ENCODE data around the gene HCN2.
"Not testable (repeated sequence)": the region's sequence is repeated elsewhere in the genome, so short reads cannot be mapped to it uniquely, and the experiment has no call there.

Gene HCN2

GRCh38 chr19:585146-585545, 4.5 kb upstream of the HCN2 start:
- H3K27ac Mint-ChIP-seq; H3K9me3 Mint-ChIP-seq; ATAC-seq (ENCODE audit: low read depth): not testable (repeated sequence)

GRCh38 chr19:585551-586110, 4.0 kb upstream of the HCN2 start:
- ATAC-seq (ENCODE audit: low read depth), result no peak
- peaks cover 4% of the 10 kb centered on the region for H3K36me3 Mint-ChIP-seq
- H3K4me3 Mint-ChIP-seq, result no peak overlapping the region
- H3K27ac Mint-ChIP-seq, result no peak overlapping the region
- peaks cover 2% of the 10 kb centered on the region for H3K4me1 Mint-ChIP-seq
- DNase-seq (ENCODE audit: low spot score in 2 of 2), result no peak
- H3K27me3 Mint-ChIP-seq, result peaks cover 1% of the 10 kb centered on the region
- no peaks in the 10 kb centered on the region for H3K9me3 Mint-ChIP-seq

More at GRCh38 chr19:585146-585545, 4.5 kb upstream of the HCN2 start:
- H3K27me3 Mint-ChIP-seq; DNase-seq (ENCODE audit: low spot score in 2 of 2); H3K4me3 Mint-ChIP-seq; H3K36me3 Mint-ChIP-seq; H3K4me1 Mint-ChIP-seq: not testable (repeated sequence)

- no peaks in the 10 kb centered on the region for H3K9me3 Mint-ChIP-seq
- peaks cover 2% of the 10 kb centered on the region for H3K36me3 Mint-ChIP-seq
- ATAC-seq (ENCODE audit: low read depth) (peak; percentile 57), DNase-seq (ENCODE audit: low spot score in 2 of 2) (peak; percentile 43 to 57)
- peaks cover 2% of the 10 kb centered on the region for H3K4me1 Mint-ChIP-seq
- peaks cover 6% of the 10 kb centered on the region for H3K27me3 Mint-ChIP-seq
- H3K27ac Mint-ChIP-seq, result peak overlapping the region; percentile 14
- peak overlapping the region; percentile 29 for H3K4me3 Mint-ChIP-seq
Observed at GRCh38 chr19:588093-588740, 1.5 kb upstream of the HCN2 start.

- Mint-ChIP-seq H3K27ac (peak overlapping the region; percentile 14), H3K27me3 (peaks cover 4% of the 10 kb centered on the region), H3K36me3 (no peaks in the 10 kb centered on the region), H3K4me1 (peaks cover 2% of the 10 kb centered on the region), H3K9me3 (no peaks in the 10 kb centered on the region), H3K4me3 (peak overlapping the region; percentile 41)
- peak; percentile 27 for ATAC-seq (ENCODE audit: low read depth)
- no peak for DNase-seq (ENCODE audit: low spot score in 2 of 2)
Observed at GRCh38 chr19:588741-589692, 664 bp upstream of the HCN2 start.

GRCh38 chr19:590396-590745, 690 bp downstream of the HCN2 start:
- Mint-ChIP-seq H3K36me3 (no peaks in the 10 kb centered on the region), H3K27me3 (peaks cover 4% of the 10 kb centered on the region), H3K4me3 (peak overlapping the region; percentile 43), H3K9me3 (no peaks in the 10 kb centered on the region), H3K4me1 (peaks cover 2% of the 10 kb centered on the region), H3K27ac (no peak overlapping the region)
- DNase-seq (ENCODE audit: low spot score in 2 of 2), result no peak
- ATAC-seq (ENCODE audit: low read depth), result peak; percentile 16

GRCh38 chr19:590750-591098, 1.0 kb downstream of the HCN2 start:
- H3K9me3 Mint-ChIP-seq, result no peaks in the 10 kb centered on the region
- H3K27ac Mint-ChIP-seq, result no peak overlapping the region
- ATAC-seq (ENCODE audit: low read depth) (no peak), DNase-seq (ENCODE audit: low spot score in 2 of 2) (no peak)
- H3K27me3 Mint-ChIP-seq, result peaks cover 4% of the 10 kb centered on the region
- H3K36me3 Mint-ChIP-seq, result no peaks in the 10 kb centered on the region
- no peak overlapping the region for H3K4me3 Mint-ChIP-seq
- peaks cover 2% of the 10 kb centered on the region for H3K4me1 Mint-ChIP-seq

- ATAC-seq (ENCODE audit: low read depth), result no peak
- H3K4me3 Mint-ChIP-seq, result no peak overlapping the region
- H3K9me3 Mint-ChIP-seq, result no peaks in the 10 kb centered on the region
- peaks cover 2% of the 10 kb centered on the region for H3K4me1 Mint-ChIP-seq
- DNase-seq (ENCODE audit: low spot score in 2 of 2), result no peak
- no peak overlapping the region for H3K27ac Mint-ChIP-seq
- peaks cover 4% of the 10 kb centered on the region for H3K27me3 Mint-ChIP-seq
- no peaks in the 10 kb centered on the region for H3K36me3 Mint-ChIP-seq
Observed at GRCh38 chr19:591099-591958, 1.6 kb downstream of the HCN2 start.

- no peak overlapping the region for H3K27ac Mint-ChIP-seq
- H3K9me3 Mint-ChIP-seq, result no peaks in the 10 kb centered on the region
- H3K36me3 Mint-ChIP-seq, result no peaks in the 10 kb centered on the region
- H3K27me3 Mint-ChIP-seq, result peaks cover 4% of the 10 kb centered on the region
- DNase-seq (ENCODE audit: low spot score in 2 of 2) (no peak), ATAC-seq (ENCODE audit: low read depth) (no peak)
- no peak overlapping the region for H3K4me3 Mint-ChIP-seq
- H3K4me1 Mint-ChIP-seq, result peaks cover 2% of the 10 kb centered on the region
Observed at GRCh38 chr19:592101-592500, 2.4 kb downstream of the HCN2 start.

GRCh38 chr19:593055-593454, 3.4 kb downstream of the HCN2 start:
- H3K4me1 Mint-ChIP-seq, result peaks cover 2% of the 10 kb centered on the region
- no peaks in the 10 kb centered on the region for H3K36me3 Mint-ChIP-seq
- ATAC-seq (ENCODE audit: low read depth) (no peak), DNase-seq (ENCODE audit: low spot score in 2 of 2) (no peak)
- H3K4me3 Mint-ChIP-seq, result no peak overlapping the region
- H3K27ac Mint-ChIP-seq, result no peak overlapping the region
- H3K9me3 Mint-ChIP-seq, result no peaks in the 10 kb centered on the region
- H3K27me3 Mint-ChIP-seq, result peaks cover 4% of the 10 kb centered on the region

GRCh38 chr19:593505-593904, 3.8 kb downstream of the HCN2 start:
- no peak overlapping the region for H3K4me3 Mint-ChIP-seq

GRCh38 chr19:594265-594870, 4.7 kb downstream of the HCN2 start:
- DNase-seq (ENCODE audit: low spot score in 2 of 2), result no peak
- H3K4me1 Mint-ChIP-seq, result no peaks in the 10 kb centered on the region
- H3K27me3 Mint-ChIP-seq, result peaks cover 4% of the 10 kb centered on the region
- no peaks in the 10 kb centered on the region for H3K9me3 Mint-ChIP-seq
- no peak overlapping the region for H3K27ac Mint-ChIP-seq
- no peaks in the 10 kb centered on the region for H3K36me3 Mint-ChIP-seq
- no peak overlapping the region for H3K4me3 Mint-ChIP-seq
- no peak for ATAC-seq (ENCODE audit: low read depth)

More at GRCh38 chr19:593505-593904, 3.8 kb downstream of the HCN2 start:
- Mint-ChIP-seq H3K27ac (no peak overlapping the region), H3K36me3 (no peaks in the 10 kb centered on the region), H3K4me1 (peaks cover 2% of the 10 kb centered on the region), H3K9me3 (no peaks in the 10 kb centered on the region), H3K27me3 (peaks cover 4% of the 10 kb centered on the region)
- DNase-seq (ENCODE audit: low spot score in 2 of 2) (no peak), ATAC-seq (ENCODE audit: low read depth) (peak; percentile 36)

- Mint-ChIP-seq H3K4me1 (no peaks in the 10 kb centered on the region), H3K9me3 (no peaks in the 10 kb centered on the region), H3K4me3 (no peak overlapping the region), H3K27ac (no peak overlapping the region), H3K27me3 (peaks cover 4% of the 10 kb centered on the region), H3K36me3 (no peaks in the 10 kb centered on the region)
- DNase-seq (ENCODE audit: low spot score in 2 of 2) (no peak), ATAC-seq (ENCODE audit: low read depth) (no peak)
Observed at GRCh38 chr19:595326-596262, 5.9 kb downstream of the HCN2 start.
